ENCODE measurements around the gene IGFL2.
"Not testable (repeated sequence)": the region's sequence is repeated elsewhere in the genome, so short reads cannot be mapped to it uniquely, and the experiment has no call there.

The IGFL2 gene

DNA sequence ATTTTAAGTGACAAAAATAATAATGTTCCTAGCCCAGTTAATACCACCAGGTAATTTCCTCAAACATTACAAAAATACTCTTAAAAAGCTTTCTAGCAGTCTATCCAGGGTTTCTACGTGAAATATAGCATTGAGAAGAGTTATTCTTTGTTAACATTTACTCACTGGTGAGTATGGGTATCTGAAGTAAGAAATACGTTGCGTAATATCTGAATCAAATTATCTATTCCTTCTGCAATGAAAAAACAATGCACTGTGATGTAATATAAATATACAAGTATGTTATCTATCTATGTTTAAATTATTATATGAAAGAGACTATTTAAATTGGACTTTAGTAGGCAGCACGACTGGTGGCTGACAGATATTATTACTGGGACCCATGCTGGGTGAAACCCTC lies 5.7 kb upstream of the IGFL2 start:
- no peak for DNase-seq (ENCODE audit: low read depth)

DNA sequence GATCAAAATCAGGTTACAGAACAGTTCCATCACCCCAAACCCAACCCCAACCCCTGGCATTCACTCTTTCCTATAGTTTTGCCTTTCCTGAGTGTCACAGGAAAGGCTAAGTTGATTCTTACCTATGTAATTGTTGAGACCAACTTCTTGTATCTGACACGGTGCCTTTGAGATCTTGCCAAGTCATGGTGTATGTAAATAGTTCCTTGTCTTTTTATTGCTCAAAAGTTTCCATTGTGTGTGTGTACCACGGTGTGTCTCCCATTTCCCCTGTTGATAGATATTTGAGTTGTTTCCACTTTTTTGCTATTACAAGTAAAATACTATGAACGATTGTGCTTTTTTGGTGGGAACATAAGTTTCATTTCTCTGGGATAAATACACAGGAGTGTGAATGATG lies 3.3 kb upstream of the IGFL2 start:
- DNase-seq (ENCODE audit: low read depth) = no peak

DNA sequence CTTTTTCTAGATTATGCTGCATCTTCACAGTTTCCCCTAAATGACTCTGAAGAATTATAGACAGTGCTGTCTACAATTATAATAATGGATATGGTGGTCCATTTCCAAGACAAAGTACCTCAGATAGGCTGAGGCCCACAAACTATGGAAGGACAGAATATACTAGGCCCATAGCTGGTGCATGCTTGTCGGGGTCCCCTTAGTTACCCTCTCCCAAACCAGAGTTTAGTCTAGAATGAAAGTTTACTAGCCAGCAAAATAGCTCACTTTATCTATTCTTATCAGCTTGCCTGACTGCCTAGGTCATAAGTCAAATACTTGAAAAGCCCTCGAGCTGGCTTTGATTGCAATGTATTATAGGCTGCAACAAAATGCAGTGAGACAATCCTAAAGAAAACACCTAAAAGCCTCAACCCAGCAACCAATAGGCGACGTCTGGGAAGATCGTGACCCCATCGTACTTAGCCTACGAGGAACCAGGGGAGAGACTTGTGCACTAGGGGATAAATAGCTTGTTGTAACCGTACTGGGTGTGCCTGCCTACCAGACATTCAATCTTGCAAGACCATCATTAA lies 785 bp upstream of the IGFL2 start:
- no peak for DNase-seq (ENCODE audit: low read depth)

DNA sequence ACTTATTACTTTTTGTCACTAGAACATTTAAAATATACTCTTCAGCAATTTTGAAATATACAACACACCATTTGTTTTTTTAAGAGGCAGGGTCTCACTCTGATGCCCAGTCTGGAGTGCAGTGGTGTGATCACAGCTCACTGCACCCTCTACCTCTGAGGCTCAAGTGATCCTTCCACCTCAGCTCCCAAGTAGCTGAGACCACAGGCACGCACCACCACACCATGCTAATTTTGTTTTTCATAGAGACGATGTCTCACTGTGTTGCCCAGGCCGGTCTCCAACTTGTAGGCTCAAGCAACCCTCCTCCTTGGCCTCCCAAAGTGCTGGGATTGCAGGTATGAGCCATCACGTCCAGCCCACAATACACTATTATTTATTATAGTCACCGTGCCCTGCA lies 2.6 kb downstream of the IGFL2 start:
- DNase-seq (ENCODE audit: low read depth) = no peak

DNA sequence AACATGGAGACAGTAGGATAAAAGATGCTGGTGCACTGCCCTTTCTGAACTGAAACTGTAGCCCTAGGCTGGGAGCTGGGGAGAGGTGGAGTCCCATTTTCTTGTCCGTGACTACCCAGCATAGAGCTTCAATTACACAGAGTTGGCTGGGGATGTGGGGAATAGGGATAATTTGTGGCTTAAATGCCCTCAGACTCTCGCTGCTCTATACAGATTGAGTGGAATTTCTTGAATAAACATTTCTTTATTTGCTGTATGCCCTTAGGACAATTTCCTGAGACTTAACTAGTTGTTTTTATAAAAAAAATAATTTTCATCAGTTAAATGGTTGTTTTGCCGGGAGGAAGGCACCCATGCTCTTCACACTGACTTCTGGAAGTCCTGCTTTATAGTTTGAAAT lies 7.2 kb downstream of the IGFL2 start:
- DNase-seq (ENCODE audit: low read depth) = no peak

DNA sequence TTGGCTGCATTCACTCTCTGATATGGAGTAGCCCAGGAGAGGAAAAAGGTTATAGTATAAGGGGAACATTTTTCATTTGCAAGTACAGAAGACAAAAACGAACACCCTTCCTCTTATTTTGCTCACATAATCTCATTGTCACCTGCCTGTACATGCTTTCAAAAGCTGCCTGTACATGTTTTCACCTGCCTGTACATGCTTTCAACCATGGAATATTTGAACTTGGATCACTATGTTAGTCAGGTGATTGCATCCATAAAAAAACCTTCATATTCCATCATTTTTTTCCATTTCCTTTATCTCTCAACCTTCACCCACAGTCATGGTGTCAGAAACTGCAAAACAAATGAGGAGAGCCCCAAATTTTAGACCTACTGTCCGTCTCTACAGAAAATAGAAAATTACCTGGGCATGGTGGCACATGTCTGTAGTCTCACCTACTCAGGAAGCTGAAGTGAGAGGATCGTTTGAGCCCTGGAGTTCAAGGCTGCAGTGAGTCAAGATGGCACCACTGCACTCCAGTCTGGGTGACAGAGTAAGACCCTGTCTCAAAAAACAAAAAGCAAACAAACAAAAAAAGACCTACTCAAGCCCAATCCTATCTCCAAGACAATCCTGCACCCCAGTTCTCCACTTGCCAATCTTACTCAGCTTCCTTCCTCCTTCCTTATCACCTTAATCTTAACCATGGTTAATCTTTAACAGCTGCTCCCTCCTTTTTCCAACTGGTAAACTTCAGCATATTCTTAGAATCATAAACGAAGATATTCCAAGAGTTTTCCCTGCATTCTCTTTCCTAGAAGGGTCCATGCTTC lies 11.6 kb downstream of the IGFL2 start:
- DNase-seq (ENCODE audit: low read depth) = no peak

DNA sequence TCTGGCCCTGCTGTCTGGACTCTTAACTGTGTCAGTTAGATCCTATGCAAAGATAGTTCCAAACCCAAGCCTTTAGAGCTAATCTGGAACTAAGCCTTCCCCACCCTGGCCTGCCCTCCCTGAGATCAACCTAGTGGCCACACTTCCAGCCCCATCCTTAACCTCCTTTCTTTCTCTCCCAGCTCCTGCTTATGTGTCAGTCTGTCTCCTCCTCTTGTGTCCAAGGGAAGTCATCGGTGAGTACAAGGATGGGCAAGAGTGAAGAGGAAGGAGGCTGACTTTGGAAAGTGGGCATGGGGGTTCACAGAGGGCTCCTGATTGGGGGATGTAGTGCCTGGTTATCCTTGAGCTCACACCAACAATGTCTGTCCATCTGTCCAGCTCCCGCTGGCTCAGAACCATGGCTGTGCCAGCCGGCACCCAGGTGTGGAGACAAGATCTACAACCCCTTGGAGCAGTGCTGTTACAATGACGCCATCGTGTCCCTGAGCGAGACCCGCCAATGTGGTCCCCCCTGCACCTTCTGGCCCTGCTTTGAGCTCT lies 12.3 kb downstream of the IGFL2 start:
- no peak for DNase-seq (ENCODE audit: low read depth)

DNA sequence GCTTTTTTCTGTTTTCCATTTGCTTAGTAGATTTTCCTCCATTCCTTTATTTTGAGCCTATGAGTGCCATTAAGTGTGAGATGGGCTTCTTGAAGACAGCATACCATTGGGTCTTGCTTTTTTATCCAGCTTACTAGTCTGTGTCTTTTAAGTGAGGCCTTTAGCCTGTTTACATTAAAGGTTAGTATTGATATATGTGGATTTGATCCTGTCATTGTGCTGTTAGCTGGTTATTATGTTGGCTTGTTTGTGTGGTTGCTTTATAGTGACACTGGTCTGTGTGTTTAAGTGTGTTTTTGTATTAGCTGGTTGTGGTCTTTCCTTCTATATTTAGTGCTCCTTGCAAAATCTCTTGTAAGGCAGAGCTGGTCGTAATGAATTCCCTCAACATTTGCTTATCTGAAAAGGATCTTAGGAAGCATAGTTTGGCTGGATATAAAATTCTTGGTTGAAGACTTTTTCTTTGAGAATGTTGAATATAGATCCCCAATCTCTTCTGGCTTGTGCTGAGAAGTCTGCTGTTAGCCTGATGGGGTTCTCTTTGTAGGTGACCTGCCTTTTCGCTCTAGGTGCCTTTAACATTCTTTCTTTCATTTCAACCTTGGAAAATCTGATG lies 13.7 kb downstream of the IGFL2 start:
- not testable (repeated sequence) for DNase-seq (ENCODE audit: low read depth)

DNA sequence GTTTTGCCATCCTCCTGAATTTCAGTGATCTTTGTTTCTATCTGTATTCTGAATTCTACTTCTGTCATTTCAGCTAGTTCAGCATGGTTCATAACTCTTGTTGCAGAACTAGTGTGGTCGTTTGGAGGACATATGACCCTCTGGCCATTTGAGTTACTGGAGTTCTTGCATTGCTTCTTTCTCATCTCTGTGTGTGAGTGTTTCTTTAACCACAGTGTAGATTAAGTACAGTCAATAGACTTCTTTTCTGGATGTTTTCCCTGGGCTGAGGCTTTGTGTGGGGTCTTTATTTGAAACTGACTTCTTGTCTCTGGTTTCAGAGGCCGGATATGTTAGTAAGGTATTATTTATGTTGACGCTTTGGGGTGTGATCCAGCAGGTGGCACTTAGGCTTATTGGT lies 14.7 kb downstream of the IGFL2 start:
- no peak for DNase-seq (ENCODE audit: low read depth)

DNA sequence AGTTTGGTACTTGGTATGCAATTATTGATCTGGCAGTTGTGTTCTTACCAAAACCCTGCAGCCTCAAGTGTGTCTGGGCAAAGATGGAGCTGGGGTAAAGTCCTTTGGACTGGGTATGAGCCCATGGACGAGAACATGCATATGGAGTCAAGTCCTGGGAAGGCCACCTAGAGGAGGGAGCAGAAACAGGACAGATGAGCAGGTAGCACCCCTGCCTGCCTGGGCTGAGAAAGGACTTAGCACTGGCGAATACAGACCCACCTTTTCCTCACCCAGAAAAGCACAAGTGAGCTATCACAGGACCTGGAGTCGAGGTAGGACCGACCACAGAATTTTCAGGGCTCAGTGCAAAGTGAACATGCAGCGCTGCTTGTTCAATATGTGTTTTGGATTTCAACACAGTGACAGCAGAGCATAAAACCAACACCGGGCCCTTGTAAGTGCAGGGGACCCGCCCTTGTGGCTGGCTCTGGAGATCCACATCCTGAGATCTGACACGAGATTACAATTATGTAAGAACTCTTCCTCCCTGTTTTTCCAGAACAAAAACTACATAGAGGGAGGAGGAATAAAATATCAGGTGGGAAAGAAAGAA lies 25.9 kb downstream of the IGFL2 start:
- DNase-seq (ENCODE audit: low read depth) = no peak

DNA sequence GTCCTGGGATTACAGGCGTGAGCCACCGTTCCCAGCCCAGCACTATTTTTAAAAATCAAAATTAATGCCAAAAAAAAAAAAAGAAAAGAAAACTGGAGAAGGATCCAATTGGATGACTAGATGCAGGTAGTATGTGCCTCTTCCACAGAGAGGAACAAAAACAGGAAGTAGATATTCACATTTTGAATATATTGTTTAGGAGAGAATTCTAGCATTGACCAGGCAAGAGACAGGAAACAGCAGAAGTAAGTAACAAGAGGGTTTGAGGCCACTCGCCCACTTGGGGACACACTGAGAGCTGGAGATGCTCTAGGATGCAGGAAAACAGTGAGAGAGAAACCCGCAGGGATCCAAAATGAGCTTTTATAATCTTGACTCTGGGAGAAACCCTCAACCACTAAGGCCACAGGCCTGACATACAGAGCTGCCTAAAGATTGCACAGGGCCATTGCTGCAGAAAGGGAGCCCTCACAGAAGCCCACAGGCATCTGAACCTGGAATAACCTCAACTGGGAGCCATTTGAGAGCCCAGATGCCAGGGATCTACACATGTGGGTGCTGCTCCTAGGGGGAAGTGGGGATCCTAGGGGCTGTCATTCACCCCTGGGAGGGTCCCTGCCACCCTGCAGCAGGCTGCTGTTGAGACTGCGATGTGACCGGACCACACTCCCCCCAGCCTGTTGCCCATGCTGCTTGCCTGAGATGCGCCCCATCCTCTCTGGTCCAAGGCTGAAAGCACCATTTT lies 28.2 kb downstream of the IGFL2 start:
- DNase-seq (ENCODE audit: low read depth) = no peak

DNA sequence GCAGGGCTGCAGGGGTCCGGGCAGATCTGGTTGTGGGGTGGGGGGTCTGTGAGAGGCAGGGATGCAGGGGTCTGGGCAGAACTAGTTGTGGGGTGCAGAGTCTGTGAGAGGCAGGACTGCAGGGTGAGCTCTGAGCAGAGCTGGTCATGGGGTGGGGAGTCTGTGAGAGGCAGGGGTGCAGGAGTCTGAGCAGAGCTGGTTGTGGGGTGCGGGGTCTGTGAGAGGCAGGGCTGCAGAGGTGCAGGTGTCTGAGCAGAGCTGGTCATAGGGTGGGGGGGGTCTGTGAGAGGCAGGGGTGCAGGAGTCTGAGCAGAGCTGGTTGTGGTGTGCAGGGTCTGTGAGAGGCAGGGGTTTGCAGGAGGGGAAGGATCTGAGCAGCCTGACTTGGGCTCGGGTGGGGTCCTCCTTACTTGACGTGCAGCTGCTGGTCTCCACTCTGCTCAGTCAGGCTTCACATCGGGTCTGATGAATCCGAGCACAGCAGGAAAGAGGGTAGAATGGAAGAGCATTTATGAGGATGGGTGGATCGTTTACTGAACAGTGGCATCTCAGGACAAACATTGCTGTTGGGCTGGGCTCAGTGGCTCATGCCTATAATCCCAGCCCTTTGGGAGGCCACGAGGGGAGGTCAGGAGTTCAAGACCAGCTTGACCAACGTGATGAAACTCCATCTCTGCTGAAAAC lies 31.2 kb downstream of the IGFL2 start:
- DNase-seq (ENCODE audit: low read depth) = no peak

DNA sequence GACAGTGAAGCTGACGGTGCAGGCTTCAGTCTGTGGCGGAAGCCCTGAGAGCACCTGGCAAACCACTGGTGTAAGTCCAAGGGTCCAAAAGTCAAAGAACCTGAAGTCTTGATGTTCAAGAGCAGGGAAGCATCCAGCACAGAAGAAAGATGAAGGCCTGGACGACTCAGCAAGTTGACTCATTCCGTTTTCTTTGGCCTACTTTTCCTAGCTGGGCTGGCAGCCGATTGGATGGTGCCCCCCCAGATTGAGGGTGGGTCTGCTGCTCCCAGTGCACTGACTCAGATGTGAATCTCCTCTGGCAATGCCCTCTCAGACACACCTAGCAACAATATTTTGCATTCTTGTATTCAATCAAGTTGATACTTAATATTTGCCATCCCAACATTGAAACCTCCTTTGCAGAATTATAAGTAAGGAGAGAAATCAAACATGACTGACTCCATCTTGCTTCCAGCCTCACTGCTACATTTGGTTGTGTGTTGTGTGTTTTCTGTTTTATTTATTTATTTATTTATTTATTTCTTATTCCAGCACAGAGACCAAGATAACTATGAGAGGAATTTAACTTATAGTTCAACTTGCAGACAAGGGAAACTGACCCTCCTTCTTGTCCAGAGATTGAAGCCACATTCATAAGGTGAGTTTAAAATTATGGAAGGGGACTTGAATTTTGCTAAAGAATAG lies 32.8 kb downstream of the IGFL2 start:
- peak; percentile 79 for DNase-seq (ENCODE audit: low read depth)

DNA sequence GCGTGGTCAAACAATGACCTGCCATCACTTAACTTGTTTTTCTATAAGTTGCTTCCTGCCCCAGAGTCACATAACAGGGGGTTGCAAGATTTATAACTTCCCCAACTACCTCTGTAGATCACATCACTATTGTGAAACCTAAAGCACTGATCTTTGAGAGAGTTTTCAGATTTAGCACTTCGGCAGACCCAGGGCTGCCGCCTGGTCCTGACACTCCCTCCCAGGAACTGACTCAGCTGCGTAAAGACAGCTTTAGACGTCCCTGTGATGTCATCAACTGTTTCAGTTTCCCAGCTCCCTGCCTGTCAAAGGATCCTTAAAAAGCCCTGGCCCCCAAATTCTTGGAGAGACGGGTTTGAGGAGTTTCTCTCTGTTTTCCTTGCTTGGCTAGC lies 33.3 kb downstream of the IGFL2 start:
- peak; percentile 36 for DNase-seq (ENCODE audit: low read depth)

DNA sequence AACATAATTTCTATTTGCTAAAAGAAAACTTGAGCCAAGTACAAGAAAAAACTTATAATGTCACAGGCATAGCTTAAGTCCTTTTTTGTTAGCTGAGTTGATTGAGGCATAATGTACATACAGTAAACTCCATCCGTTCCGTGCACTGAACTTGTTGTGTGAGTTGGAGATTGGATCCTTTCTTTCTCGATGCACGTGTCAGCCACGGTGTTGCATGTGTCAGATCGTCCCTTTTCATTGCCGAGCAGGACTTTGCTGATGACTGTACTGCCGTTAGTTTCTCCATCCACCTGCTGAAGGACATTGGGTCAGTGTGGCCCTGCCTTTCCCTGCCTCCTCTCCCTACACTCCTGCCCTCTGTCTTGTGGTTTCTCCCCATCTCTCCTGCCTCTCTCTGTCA lies 34.4 kb downstream of the IGFL2 start:
- DNase-seq (ENCODE audit: low read depth) = no peak

DNA sequence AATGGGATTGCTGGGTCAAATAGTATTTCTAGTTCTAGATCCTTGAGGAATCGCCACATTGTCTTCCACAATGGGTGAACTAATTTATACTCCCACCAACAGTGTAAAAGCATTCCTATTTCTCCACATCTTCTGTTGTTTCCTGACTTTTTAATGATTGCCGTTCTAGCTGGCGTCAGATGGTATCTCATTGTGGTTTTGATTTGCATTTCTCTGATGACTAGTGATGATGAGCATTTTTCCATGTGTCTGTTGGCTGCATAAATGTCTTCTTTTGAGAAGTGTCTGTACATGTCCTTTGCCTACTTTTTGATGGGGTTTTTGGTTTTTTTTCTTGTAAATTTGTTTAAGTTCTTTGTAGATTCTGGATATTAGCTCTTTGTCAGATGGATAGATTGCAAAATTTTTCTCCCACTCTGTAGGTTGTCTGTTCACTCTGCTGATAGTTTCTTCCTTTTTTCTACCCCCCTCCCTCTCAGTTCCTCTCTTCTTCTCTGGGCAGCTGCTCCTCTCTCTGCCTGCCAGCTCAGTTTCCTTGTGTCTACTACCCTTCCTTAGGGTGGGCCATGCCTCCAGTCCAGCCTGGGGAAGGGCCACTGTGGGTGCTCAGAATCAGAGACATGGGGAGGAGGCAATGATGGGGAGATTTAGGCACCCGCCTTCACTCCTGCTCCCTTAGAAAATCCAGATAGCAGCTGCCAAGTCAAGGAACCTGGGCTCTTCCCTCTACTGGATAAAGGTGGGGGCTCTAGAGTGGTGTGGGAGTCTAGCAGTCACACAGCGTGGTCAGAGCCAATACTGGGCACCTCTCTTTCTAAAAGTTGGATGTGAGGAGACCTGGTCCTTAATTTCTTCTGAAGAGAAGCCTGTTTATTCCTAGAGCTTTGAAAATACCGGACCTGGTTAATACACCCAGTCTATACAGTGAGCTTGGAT lies 37.0 kb downstream of the IGFL2 start:
- DNase-seq (ENCODE audit: low read depth) = peak; percentile 21

DNA sequence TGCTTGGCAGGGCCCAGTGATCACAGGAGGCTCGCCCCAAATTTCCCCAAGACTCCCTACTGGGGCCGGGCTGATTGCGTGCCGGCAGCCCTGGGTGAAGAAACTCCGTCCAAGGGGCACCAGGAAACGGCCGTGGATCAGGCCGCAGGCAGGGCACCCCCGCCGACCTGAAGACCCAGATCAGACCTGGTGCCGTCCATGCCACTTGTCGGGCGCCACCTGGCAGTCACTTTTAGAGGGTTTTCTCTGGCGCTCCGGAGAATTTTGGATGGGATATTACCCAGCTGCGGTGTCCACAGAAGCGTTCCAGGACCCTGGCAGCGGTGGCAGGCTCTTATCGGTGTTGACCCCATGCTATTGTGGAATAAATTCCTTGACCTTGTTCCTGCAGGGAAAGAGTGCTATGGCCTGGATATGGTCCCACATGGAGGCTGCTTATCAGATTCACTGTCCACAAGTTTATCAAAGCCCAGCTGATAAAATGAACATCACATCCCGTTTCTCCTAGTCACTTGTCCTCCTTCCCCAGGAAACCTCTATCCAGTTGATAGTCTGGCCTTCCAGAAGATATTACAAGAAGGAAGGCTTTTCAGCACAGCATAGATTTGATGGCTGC lies 38.2 kb downstream of the IGFL2 start:
- no peak for DNase-seq (ENCODE audit: low read depth)

DNA sequence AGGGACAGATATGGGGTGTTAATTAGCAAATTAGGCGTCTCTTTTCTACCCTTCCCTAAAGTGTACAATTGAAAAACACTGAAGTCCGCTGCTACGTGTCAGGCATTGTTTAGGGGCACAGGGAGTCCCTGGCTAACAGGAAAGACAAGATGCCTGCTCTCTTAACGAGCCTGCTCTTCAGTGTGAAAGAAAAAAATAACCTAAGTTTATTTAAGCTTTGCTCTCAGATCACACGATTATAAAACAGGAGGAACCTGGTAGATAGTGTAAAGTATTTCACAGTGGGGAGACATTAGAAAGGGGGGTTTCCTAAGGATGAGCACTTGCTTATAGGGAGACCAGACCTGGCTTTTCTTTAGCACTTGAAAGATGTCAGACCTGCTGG lies 38.7 kb downstream of the IGFL2 start:
- no peak for DNase-seq (ENCODE audit: low read depth)
